GM19463 (cell line): ENCODE measurements around the gene RTEL1.

Experiments used
- ATAC-seq: cut with Tn5 transposase; IDR thresholded peaks from one replicate; pipeline ENCODE4 v1.9.1; 2021; ENCODE audit warnings: mild to moderate bottlenecking, moderate library complexity; ENCODE audit not compliant: unreplicated experiment

Gene RTEL1

GRCh38 chr20:63738687-63739129 lies 80.6 kb downstream of the RTEL1 start:
- no peak for ATAC-seq

DNA sequence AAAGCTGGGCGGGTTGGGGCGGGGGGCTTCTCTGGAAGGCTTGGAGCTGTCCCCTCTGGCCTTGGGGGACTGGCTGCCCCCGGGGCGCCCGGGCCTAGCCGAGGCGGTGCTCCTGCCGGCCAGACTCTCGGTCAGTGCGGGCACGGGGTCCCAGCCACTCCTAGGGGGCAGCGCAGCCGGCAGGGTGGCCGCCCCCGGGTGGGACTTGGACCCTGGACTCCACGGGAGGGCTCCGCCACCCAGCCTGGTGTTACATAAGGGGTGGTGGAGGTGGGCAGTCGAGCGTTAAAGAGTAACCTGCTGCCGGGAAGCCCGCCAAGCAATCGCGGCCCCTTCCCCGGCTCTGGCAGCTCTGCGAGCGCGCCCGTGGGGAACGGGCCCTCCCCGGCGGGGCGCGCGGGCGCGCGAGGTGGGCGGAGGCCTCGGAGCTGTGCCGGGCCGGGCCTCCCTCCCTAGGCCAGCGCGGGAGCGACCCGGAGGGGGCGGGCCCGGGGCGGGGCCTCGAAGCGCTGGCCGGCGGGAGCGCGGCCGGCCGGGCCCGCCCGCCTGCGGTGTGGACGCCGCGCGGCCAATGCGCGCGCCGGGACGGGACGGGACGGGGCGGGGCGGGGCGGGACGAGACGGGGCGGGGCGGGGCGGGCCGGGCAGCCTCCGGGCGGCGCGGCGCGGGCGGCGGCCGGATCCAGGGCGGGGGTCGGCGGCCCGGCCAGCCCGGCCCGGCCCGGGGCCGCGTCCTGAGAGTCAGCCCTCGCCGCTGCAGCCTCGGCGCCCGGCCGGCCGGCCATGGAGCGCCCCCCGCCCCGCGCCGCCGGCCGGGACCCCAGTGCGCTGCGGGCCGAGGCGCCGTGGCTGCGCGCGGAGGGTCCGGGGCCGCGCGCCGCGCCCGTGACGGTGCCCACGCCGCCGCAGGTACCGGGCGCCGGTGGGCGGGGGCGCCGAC lies 81.3 kb downstream of the RTEL1 start, which contains the start of gene SLC2A4RG:
Gene SLC2A4RG, plus strand, starts transcription at position 647 of the 940 bp plus-strand sequence. Its CDS starts 137 bp downstream, at position 784.
- peak; percentile 42 for ATAC-seq

DNA sequence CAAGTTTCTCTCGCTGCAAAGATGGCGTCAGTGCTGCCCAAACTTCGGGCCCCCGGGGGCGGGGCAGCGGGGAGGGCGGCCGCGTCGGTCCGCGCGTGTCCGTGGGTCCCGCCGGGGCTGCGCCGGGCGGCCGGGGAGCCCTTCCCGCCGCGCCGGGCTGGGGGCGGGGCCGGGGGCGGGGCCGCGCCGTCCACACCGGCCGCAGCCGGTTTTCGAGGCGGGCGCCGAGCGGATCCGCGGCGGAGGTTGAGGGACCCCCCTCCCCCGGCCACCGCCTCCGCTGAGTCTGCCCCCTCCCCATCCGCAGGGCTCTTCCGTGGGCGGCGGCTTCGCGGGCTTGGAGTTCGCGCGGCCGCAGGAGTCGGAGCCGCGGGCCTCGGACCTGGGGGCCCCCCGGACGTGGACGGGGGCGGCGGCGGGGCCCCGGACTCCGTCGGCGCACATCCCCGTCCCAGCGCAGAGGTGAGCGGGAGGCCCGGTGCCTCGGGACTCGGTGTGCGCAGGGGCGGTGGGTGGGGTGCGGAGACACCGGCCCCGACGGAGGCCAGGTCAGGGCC lies 82.0 kb downstream of the RTEL1 start:
- no peak for ATAC-seq

- ATAC-seq, result no peak
These were observed 82.7 kb downstream of the RTEL1 start for GRCh38 chr20:63740627-63741353.

- ATAC-seq, result no peak
These were observed 83.2 kb downstream of the RTEL1 start for GRCh38 chr20:63741354-63741675.

GRCh38 chr20:63741676-63742380 lies 83.7 kb downstream of the RTEL1 start:
- no peak for ATAC-seq

GRCh38 chr20:63742381-63743024 lies 84.4 kb downstream of the RTEL1 start:
- ATAC-seq, result no peak

DNA sequence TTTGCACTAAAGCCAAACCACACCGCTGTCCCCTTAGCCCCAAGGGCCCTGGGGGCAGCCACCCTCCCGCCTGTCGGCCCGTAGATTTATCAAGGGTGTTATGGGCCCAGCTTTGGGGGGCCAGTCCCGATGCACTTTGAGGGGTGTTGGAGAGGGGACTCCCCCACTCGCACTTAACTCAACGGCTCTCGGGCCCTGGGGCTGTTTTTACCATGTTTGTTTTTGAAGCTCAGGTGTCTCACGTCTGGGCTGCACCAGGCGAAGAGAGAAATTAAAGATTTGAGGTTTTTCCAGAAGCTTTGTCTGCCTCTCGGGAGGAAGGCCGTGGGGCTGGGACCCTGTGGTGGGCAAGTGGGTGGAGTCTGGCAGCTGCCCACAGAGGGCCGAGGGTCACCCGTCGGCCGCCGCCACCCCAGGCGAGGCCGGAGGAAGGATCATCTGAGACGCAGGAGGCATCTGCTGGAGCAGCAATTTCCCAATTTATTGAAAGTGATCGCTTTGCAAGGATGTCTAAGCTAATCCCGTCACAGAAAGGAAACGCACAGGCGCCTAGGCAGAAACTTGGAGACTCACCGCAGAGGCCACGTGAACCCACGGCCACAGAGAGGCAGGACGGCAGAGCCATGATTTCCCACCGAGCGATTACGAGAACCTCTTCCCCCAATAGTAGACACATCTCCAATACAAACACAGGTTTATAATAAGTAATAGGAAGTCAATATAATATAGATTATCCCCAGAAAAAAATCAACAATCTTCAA lies 85.3 kb downstream of the RTEL1 start:
- no peak for ATAC-seq

- ATAC-seq, result no peak
These were observed 86.0 kb downstream of the RTEL1 start for GRCh38 chr20:63744158-63744557.

DNA sequence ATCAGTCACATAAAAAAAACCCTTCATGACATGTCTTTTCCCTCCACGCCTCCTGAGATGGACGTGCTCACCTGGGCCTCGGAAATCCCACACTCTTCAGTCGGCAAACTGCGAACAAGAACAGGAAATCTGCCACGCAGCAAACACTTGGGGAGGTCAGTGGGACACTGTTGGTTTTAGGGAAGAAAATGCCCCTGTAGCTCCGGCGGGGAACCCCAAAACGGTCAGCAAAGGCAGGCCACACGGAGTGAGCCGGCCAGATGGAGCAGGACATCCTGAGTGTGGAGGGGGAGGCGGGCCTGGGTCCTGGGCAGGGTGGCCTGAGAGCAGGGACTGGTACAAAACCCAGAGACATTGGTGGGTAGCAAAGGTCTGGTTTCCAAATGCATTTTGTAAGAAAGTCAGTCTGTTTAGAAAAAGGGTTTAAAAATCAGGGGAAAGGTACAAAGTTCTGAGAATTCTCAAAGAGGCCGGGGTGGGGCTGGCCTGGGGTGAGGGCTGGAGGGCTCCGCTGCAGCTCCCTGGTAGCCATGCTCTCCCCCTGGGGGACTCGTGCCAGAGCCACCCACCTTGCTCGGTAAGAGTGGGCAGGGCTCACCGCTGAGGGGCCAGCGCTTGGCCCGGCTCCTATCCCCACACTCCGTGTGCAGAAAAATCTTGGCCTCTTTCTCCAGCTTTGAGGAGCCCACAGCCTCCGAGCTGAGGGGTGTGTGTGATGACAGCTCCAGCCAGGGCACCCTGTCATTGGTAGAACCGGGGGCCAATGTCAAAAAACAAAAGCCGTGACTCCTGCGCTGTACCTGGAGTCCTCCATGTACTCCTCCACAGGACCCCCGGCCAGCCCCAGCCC lies 86.7 kb downstream of the RTEL1 start:
- no peak for ATAC-seq

GRCh38 chr20:63745424-63745805 lies 87.3 kb downstream of the RTEL1 start:
- ATAC-seq, result no peak
